Measurements from ENCODE around the gene TTC38.
"Not testable (repeated sequence)": the region's sequence is repeated elsewhere in the genome, so short reads cannot be mapped to it uniquely, and the experiment has no call there.

TTC38 gene

DNA sequence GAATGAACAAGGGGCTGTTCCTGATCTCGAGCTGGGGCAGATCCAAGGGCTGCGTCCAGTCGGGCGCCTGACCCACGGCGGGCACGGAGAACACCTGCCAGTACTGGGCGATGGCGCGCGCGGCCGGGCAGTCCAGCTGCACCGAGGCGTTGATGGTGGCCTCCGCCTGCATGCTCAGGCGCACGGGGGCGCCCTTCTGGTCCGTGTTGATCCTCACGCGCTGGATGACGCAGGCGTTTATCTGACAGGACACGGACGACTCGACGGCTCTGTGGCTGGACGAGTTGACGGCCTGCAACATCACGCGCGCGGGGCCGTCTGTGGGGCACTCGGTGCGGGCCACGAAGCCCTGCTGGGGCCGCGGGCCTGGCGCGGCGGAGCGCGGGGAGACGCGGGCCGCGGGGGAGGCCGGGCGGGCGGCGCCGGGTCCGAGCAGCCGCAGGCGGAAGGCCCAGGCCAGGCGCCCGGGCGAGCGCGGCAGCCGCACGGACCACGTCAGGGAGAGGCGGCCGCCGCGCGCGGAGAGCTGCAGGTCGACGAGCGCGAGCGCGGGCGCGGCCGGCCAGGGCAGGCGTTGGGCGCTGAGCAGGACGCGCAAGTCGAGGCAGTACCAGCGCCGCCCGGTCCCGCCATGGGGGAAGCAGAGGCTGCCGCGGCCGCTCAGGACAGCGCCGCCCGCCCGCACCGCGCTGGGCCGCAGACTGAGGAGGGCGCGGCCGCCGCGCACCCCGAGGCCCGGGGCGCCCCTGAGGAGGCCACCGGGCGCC lies 5.2 kb upstream of the TTC38 start:
- no peak overlapping the region for H3K4me3 ChIP-seq (ENCODE audit: low read depth, low read length)
- TF ChIP-seq, protein P1, sequence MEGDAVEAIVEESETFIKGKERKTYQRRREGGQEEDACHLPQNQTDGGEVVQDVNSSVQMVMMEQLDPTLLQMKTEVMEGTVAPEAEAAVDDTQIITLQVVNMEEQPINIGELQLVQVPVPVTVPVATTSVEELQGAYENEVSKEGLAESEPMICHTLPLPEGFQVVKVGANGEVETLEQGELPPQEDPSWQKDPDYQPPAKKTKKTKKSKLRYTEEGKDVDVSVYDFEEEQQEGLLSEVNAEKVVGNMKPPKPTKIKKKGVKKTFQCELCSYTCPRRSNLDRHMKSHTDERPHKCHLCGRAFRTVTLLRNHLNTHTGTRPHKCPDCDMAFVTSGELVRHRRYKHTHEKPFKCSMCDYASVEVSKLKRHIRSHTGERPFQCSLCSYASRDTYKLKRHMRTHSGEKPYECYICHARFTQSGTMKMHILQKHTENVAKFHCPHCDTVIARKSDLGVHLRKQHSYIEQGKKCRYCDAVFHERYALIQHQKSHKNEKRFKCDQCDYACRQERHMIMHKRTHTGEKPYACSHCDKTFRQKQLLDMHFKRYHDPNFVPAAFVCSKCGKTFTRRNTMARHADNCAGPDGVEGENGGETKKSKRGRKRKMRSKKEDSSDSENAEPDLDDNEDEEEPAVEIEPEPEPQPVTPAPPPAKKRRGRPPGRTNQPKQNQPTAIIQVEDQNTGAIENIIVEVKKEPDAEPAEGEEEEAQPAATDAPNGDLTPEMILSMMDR (IDR thresholded peaks at IDR 0.05; ENCODE audit: low read depth, low read length): peak; percentile 49

DNA sequence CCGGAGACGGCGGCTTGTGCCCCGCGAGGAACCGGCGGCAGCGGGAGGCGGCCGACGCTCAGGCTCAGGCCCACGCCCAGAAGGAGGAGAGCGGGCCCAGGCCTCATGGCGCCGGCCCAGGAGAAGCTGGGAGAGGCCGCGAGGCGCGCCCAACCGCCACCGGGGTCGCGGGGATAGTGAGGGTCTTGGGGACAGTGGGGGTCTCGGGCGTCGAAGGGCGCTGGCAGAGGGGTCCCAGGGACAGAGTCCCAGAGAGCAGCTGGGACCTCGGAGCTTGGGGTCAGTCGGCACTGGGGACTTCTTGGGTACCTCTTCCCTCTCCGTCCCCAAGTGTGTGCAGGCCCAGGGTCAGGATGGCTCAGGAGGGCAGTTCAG lies 4.6 kb upstream of the TTC38 start, which contains the start of gene PKDREJ:
Gene PKDREJ (minus strand): TSS at position 128 of the 375 bp plus-strand sequence. CDS start 21 bp downstream, at position 107.
- in situ Hi-C loops (cut with HindIII; ENCODE audit: low sequenced_read_pairs): no loop called here
- no peak within 1 kb of the TSS for H3K4me3 ChIP-seq (ENCODE audit: low read depth, low read length)
- TF ChIP-seq, protein P1 (IDR thresholded peaks at IDR 0.05; ENCODE audit: low read depth, low read length): no peak
- DNase-seq (ENCODE audit: low read depth, low spot score): no peak

More for the DNA sequence above, 5.2 kb upstream of the TTC38 start:
- peak; percentile 40 for DNase-seq (ENCODE audit: low read depth, low spot score)
- in situ Hi-C loops (cut with HindIII; ENCODE audit: low sequenced_read_pairs): no loop called here

DNA sequence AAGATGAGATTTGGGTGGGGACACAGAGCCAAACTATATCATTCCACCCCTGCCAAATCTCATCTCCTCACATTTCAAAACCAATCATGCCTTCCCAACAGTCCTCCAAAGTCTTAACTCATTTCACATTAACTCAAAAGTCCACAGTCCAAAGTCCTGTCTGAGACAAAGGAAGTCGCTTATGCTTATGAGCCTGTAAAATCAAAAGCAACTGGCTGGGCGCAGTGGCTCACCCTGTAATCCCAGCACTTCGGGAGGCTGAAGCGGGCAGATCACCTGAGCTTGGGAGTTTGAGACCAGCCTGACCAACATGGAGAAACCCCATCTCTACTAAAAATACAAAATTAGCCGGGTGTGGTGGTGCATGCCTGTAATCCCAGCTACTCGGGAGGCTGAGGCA lies 3.3 kb upstream of the TTC38 start:
- DNase-seq (ENCODE audit: low read depth, low spot score); H3K4me3 ChIP-seq (ENCODE audit: low read depth, low read length); in situ Hi-C loops (cut with HindIII; ENCODE audit: low sequenced_read_pairs): not testable (repeated sequence)

DNA sequence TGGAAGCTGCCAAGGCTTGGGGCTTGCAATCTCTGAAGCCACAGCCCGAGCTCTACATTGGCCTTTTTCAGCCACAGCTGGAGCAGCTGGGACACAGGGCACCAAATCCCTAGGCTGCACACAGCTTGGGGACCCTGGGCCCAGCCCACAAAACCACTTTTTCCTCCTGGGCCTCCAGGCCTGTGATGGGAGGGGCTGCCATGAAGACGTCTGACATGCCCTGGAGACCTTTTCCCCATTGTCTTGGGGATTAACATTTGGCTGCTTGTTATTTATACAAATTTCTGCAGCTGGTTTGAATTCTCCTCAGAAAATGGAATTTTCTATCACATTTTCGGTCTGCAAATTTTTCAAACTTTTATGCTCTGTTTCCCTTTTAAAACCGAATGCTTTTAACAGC lies 2.2 kb upstream of the TTC38 start:
- DNase-seq (ENCODE audit: low read depth, low spot score); H3K4me3 ChIP-seq (ENCODE audit: low read depth, low read length); in situ Hi-C loops (cut with HindIII; ENCODE audit: low sequenced_read_pairs): not testable (repeated sequence)

DNA sequence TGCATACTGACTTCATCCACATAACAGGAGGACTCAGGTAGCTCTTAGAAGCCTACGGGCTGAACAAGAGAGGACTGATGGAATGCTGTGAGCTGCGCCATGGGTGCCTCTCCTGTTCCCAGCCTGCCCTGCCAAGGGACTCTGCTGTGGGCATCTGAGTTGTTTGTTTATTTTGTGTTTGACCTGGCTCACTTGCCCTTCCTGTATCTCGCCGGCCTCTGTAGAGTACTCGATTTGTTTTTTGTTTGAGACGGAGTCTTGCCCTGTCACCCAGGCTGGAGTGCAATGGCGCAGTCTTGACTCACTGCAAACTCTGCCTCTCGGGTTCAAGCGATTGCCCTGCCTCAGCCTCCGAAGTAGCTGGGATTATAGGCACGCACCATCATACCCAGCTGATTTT lies 1.8 kb downstream of the TTC38 start:
- TF ChIP-seq, protein P1 (IDR thresholded peaks at IDR 0.05; ENCODE audit: low read depth, low read length): no peak
- no peak for DNase-seq (ENCODE audit: low read depth, low spot score)
- no peak overlapping the region for H3K4me3 ChIP-seq (ENCODE audit: low read depth, low read length)
- in situ Hi-C loops (cut with HindIII; ENCODE audit: low sequenced_read_pairs): no loop called here

DNA sequence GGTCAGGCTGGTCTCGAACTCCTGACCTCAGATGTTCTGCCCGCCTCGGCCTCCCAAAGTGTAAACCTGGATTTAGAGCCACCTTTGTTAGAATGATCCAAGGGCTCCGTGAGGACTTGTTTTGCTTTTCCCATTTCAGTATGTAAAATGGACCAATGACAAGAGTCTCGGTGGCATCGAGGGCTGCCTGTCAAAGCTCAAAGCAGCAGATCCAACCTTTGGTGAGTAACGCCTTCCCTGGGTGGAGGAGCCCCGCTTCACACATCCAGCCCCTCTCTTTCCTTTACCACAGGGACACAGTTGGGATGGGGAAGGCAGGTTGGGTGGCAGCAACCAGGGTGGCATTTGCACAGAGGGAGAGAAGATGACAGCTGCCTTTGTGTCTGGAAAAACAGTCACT lies 4.4 kb downstream of the TTC38 start:
- TF ChIP-seq, protein P1 (IDR thresholded peaks at IDR 0.05; ENCODE audit: low read depth, low read length): no peak
- in situ Hi-C loops (cut with HindIII; ENCODE audit: low sequenced_read_pairs): no loop called here
- H3K4me3 ChIP-seq (ENCODE audit: low read depth, low read length): no peak overlapping the region
- DNase-seq (ENCODE audit: low read depth, low spot score): no peak

DNA sequence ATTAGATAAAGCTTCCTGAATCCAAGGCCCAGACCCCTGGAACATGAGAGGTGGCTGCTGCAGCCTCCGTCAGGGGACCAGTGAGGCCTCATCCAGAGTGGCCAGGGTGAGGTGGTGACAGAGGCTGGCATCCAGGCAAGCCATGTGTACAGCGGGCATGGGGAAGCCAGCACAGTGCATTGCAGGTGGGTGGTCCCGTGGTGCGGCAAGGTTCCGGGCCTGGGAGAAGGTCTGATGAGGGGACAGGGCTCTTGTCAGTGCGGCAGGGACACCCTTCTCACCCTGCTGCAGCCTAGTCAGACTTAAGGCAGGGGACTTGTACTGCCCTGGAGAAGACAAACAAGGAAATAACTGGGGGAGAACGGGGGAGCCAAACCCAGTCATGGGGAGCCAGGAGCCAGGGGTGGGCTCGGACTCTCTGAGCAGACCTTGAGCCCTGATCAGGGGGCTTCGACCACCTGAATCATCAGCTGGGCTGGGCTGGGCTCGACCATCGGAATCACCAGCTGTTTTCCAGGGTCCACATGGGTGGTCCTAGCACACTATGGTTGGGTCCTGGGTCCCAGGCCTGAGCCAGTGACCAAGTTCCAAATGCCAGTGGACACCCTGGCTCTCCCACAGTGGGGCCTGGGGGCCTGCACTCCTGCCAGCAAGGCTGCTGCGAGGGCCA lies 5.1 kb downstream of the TTC38 start:
- H3K4me3 ChIP-seq (ENCODE audit: low read depth, low read length): no peak overlapping the region
- TF ChIP-seq, protein P1 (IDR thresholded peaks at IDR 0.05; ENCODE audit: low read depth, low read length): no peak
- DNase-seq (ENCODE audit: low read depth, low spot score): no peak
- in situ Hi-C loops (cut with HindIII; ENCODE audit: low sequenced_read_pairs): no loop called here
